H1 (cell line): ENCODE measurements around the gene PRG3. TPM values are rescaled to one million over a fixed set of nuclear protein-coding genes. Genes with fewer than 3 reads are reported as not detected.

Experiments used
- CEBPB ChIP-seq: IDR thresholded peaks from 2 replicates; pipeline ENCODE4 v1.6.1; 2012; ENCODE audit warnings: low read depth, low read length
- CHD2 ChIP-seq: IDR thresholded peaks from 2 replicates; pipeline ENCODE4 v1.6.1; 2012; ENCODE audit warnings: low read length, improper control_type of control experiment
- CREB1 ChIP-seq: IDR thresholded peaks from 2 replicates; pipeline ENCODE4 v1.6.1; 2012; ENCODE audit warnings: inconsistent platforms
- CTBP2 ChIP-seq: IDR thresholded peaks from 2 replicates; pipeline ENCODE4 v1.7.0; 2011; ENCODE audit warnings: borderline replicate concordance, mild to moderate bottlenecking, moderate library complexity, mixed read lengths, low read length; ENCODE audit not compliant: insufficient read depth, insufficient read length
- EZH2 ChIP-seq: fragments of 200-600 bp; sonication (generic); IDR thresholded peaks from 2 replicates; pipeline ENCODE4 v1.7.1; 2012; ENCODE audit warnings: low read depth, mild to moderate bottlenecking, moderate library complexity, low read length, inconsistent platforms; ENCODE audit not compliant: severe bottlenecking
- GABPA ChIP-seq: IDR thresholded peaks from 2 replicates; pipeline ENCODE4 v1.6.1; 2011; ENCODE audit warnings: mild to moderate bottlenecking, low read length, moderate library complexity, borderline replicate concordance; ENCODE audit not compliant: insufficient read depth
- MAFK ChIP-seq: IDR thresholded peaks from 2 replicates; pipeline ENCODE4 v1.6.1; 2012; ENCODE audit warnings: low read depth, mild to moderate bottlenecking, improper control_type of control experiment, low read length
- PHF8 ChIP-seq: fragments of 200-600 bp; sonication (generic); conservative IDR thresholded peaks from 2 replicates; pipeline ENCODE4 v1.7.1; 2012; ENCODE audit warnings: low read depth, mild to moderate bottlenecking, inconsistent platforms, low read length, moderate library complexity
- RXRA ChIP-seq: IDR thresholded peaks from 2 replicates; pipeline ENCODE4 v1.6.1; 2011; ENCODE audit warnings: low read depth, mild to moderate bottlenecking, low read length, moderate library complexity; ENCODE audit not compliant: insufficient read depth
- TEAD4 ChIP-seq: IDR thresholded peaks from 2 replicates; pipeline ENCODE4 v1.6.1; 2012; ENCODE audit warnings: low read depth, low read length, inconsistent platforms, mixed read lengths
- polyA plus RNA-seq, 7 experiments: library from polyadenylated mRNA; depleted of rRNA in 3 of 7; stranded (reverse) in 5 of 7; unstranded in 2 of 7; fragments of >200 nt in 5 of 7; fragments of 200-250 nt in 2 of 7; gene quantifications; 1 replicate in 5 of 7; 2 replicates in 1 of 7; 4 replicates in 1 of 7; pipeline versions ENCODE4 v1.2.1 to v1.2.3, GENCODE V29; 2011 to 2013; ENCODE audit warnings: missing spikeins in 2 of 7, mixed read lengths in 2 of 7
- total RNA-seq: library from RNA; stranded (reverse); fragmentation: NEBNext Ultra II Directional; extraction: Animal tissue kit (Norgen Biotek cat#: 25700); gene quantifications from 2 replicates; pipeline ENCODE4 v1.2.1, GENCODE V29; 2021
- TF ChIP-seq, protein P1 (sequence below): IDR thresholded peaks from 2 replicates; pipeline ENCODE4 v1.6.1; 2012; ENCODE audit warnings: low read length, inconsistent platforms

Gene PRG3
- total and polyA plus RNA-seq, 2 of the 8 experiments (the other 6 are each of a cell fraction or from before 2014, with no cell fraction given) = not detected

DNA sequence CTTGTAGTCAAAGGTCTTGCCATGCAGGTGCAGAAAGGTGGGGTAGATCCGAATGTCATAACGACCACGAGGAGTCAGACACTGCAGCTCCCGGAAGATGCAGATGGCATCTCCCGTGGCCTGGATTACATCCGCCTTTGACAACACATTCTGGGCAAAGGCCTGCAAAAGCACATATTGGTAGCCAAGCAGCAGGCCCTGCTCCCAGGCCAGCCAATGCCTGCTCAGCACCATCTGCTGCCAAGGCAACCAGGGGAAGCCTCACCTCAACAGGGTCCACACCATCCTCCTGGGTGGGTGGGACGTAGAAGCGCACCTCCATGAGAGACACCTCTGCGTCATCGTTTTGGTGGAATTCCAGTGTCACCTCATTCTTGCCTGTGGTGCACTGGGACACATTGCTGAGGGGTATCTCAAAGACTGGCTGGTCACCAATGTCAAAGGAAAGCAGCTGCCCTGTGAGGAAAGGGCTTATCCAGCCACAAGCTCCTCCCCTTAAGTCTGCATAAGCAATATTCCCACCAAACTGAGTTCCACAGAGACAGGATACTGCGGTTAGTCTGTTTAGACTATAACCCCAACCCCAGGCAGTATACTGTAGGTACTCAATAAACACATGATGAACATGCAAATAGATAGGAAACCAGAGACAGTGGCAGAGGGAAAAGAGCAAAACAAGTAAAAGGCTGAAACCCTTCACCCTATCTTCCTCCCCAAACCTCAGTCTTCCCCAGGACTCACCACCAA lies 48.1 kb downstream of the PRG3 start (continued):
- TF ChIP-seq CEBPB (no peak), CTBP2 (no peak), CREB1 (no peak), TEAD4 (no peak), GABPA (no peak), EZH2 (no peak), MAFK (no peak), RXRA (no peak), PHF8 (no peak), CHD2 (no peak)
- TF ChIP-seq, protein P1, sequence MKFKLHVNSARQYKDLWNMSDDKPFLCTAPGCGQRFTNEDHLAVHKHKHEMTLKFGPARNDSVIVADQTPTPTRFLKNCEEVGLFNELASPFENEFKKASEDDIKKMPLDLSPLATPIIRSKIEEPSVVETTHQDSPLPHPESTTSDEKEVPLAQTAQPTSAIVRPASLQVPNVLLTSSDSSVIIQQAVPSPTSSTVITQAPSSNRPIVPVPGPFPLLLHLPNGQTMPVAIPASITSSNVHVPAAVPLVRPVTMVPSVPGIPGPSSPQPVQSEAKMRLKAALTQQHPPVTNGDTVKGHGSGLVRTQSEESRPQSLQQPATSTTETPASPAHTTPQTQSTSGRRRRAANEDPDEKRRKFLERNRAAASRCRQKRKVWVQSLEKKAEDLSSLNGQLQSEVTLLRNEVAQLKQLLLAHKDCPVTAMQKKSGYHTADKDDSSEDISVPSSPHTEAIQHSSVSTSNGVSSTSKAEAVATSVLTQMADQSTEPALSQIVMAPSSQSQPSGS = no peak
